IPS-20b (cell line): ENCODE measurements around the gene CSNK1G3.

Source experiments
- H3K27ac ChIP-seq: one replicate; pipeline ENCODE4 v1.5.1; 2013; ENCODE audit warnings: low read length
- H3K27me3 ChIP-seq: 2 replicates; pipeline ENCODE4 v1.6.1; 2013; ENCODE audit warnings: mild to moderate bottlenecking, low read length, inconsistent platforms; ENCODE audit not compliant: insufficient read depth
- H3K36me3 ChIP-seq: 2 replicates; pipeline ENCODE4 v1.6.1; 2013; ENCODE audit warnings: low read depth, mild to moderate bottlenecking, inconsistent platforms, low read length, moderate library complexity; ENCODE audit not compliant: insufficient read depth
- H3K4me1 ChIP-seq: 2 replicates; pipeline ENCODE4 v1.6.1; 2013; ENCODE audit warnings: mild to moderate bottlenecking, control low read depth, inconsistent platforms, low read length, moderate library complexity; ENCODE audit not compliant: insufficient read depth
- H3K4me3 ChIP-seq: 2 replicates; pipeline ENCODE4 v1.5.1; 2013; ENCODE audit warnings: mild to moderate bottlenecking, low read length, inconsistent platforms
- H3K9ac ChIP-seq: 2 replicates; pipeline ENCODE4 v1.6.1; 2013; ENCODE audit warnings: low read depth, mild to moderate bottlenecking, inconsistent platforms, low read length, moderate library complexity
- H3K9me3 ChIP-seq: 2 replicates; pipeline ENCODE4 v1.6.1; 2013; ENCODE audit warnings: mild to moderate bottlenecking, low read depth, low read length, inconsistent platforms; ENCODE audit not compliant: insufficient read depth

CSNK1G3 gene

DNA sequence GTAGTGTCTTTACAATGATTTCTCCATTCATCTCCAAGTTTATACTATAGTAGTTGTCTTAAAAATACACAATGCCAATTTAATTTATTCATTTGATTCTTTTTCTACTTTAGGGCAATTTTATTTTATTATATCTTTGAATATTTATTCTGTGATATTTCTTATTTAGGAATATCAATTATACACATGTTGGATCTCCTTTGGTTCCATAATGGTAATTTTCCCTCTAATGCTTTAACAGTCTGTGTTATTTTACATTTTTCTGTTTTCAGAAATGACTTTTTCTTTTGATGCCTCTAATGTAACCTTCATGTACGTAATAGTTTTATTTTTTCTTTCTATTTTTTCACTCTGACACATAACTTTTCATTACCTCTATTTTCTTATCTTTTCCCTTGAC, 153.0 kb downstream of the CSNK1G3 start:
- H3K27me3 ChIP-seq: no peaks in the 10 kb centered on the region
- H3K9me3 ChIP-seq: peaks cover 7% of the 10 kb centered on the region; the same call in 1 of the 2 replicates
- H3K4me3 ChIP-seq: no peak overlapping the region
- H3K9ac ChIP-seq: no peak overlapping the region
- H3K4me1 ChIP-seq: 0 out of 2 replicates have a peak, but pooled peaks cover 3% of the 10 kb centered on the region
- no peak overlapping the region for H3K27ac ChIP-seq
- H3K36me3 ChIP-seq: no peaks in the 10 kb centered on the region

DNA sequence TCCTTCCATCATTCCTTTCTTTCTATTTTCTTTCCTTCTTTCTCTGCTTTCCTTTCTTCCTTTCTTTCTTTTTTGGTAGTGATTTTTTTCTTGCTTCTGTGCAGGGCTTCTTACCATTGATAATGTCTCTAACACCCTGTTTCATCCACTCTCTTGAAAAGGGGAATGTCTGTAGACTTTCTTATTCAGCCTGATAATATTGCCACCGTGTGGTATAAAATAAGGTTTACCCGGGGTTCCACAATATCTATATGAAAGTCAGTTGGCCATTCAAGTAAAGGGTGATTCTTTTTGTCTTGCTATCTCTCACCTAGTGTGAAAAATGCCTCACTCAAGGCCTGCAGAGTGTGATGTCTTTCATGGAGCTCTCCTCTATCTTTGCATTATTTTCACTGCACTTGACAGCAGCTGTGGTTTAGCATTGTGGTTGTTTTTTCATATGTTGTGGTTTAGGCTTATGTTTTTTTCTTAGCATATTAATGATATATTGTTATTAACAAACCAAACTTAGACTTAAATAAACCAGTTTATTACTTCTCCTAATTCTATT, 153.9 kb downstream of the CSNK1G3 start:
- Histone ChIP-seq H3K4me3 (no peak overlapping the region), H3K36me3 (no peaks in the 10 kb centered on the region), H3K9me3 (peaks cover 7% of the 10 kb centered on the region; the same call in 1 of the 2 replicates), H3K27me3 (no peaks in the 10 kb centered on the region), H3K4me1 (0 out of 2 replicates have a peak, but pooled peaks cover 3% of the 10 kb centered on the region), H3K9ac (no peak overlapping the region), H3K27ac (no peak overlapping the region)
